Ectodermal cell (in vitro differentiated cells): ENCODE data around the gene ZNF408.

Source experiments
- H3K27ac ChIP-seq: 2 replicates; pipeline ENCODE4 v1.7.0; 2013; ENCODE audit warnings: mild to moderate bottlenecking, low read depth, low read length; ENCODE audit not compliant: insufficient read depth, poor library complexity, severe bottlenecking
- H3K27me3 ChIP-seq: 2 replicates; pipeline ENCODE4 v1.7.0; 2013; ENCODE audit warnings: mild to moderate bottlenecking, low read length; ENCODE audit not compliant: insufficient read depth, control insufficient read depth, poor library complexity, severe bottlenecking
- H3K36me3 ChIP-seq: one replicate; pipeline ENCODE4 v1.7.0; 2013; ENCODE audit warnings: low read length; ENCODE audit not compliant: control insufficient read depth, insufficient read depth
- H3K4me1 ChIP-seq: one replicate; pipeline ENCODE4 v1.7.0; 2013; ENCODE audit warnings: low read length; ENCODE audit not compliant: control insufficient read depth, insufficient read depth
- H3K4me3 ChIP-seq: 2 replicates; pipeline ENCODE4 v1.7.0; 2013; ENCODE audit warnings: low read depth, low read length, control low read depth; ENCODE audit not compliant: insufficient read depth
- H3K9me3 ChIP-seq: 2 replicates; pipeline ENCODE4 v1.7.0; 2013; ENCODE audit warnings: mild to moderate bottlenecking, low read length, moderate library complexity; ENCODE audit not compliant: control insufficient read depth
- WGBS, 2 experiments: methylation state at CpG; one replicate each; pipeline ENCODE4 v1.1.7; 2013; ENCODE audit warnings: missing lambda C conversion rate in 2 of 2; 5-methylcytosine and 5-hydroxymethylcytosine counted together

The ZNF408 gene

DNA sequence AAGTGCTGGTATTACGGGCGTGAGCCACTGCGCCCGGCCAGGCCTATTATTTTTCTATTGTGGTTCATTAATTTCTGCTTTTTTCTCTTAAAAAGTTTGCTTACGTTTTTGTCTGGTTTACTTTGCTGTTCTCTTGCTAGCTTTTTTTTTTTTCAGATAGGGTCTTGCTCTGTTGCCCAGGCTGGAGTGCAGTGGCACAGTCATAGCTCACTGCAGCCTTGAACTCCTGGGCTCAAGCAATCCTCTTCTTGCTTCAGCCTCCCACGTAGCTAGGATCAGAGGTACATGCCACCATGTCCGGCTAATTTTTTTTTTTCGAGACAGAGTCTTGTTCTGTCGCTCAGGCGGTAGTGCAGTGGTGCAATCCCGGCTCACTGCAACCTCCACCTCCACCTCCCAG, 36.9 kb downstream of the ZNF408 start:
- Histone ChIP-seq H3K36me3 (peaks cover 11% of the 10 kb centered on the region), H3K27me3 (no peaks in the 10 kb centered on the region), H3K9me3 (no peaks in the 10 kb centered on the region), H3K4me1 (no peaks in the 10 kb centered on the region), H3K27ac (no peak overlapping the region), H3K4me3 (no peak overlapping the region)
- 94 to 95% methylated on average over 11 of the region's 11 CpGs for WGBS, 2 experiments

DNA sequence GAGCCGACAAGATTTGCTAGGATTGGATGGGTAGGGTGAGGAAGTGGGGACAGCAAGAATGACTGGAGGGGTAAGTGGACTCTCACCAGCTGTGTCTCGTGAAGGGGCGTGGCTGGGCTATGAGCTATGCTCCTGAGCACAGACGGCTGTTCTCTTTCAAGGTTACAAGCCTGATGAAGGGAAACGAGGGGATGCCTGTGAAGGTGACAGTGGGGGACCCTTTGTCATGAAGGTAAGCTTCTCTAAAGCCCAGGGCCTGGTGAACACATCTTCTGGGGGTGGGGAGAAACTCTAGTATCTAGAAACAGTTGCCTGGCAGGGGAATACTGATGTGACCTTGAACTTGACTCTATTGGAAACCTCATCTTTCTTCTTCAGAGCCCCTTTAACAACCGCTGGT, 38.1 kb downstream of the ZNF408 start:
- Histone ChIP-seq H3K27ac (no peak overlapping the region), H3K27me3 (no peaks in the 10 kb centered on the region), H3K4me1 (no peaks in the 10 kb centered on the region), H3K36me3 (peaks cover 23% of the 10 kb centered on the region), H3K9me3 (no peaks in the 10 kb centered on the region), H3K4me3 (no peak overlapping the region)
- WGBS, 2 experiments, result 75 to 80% methylated on average over 6 of the region's 6 CpGs

DNA sequence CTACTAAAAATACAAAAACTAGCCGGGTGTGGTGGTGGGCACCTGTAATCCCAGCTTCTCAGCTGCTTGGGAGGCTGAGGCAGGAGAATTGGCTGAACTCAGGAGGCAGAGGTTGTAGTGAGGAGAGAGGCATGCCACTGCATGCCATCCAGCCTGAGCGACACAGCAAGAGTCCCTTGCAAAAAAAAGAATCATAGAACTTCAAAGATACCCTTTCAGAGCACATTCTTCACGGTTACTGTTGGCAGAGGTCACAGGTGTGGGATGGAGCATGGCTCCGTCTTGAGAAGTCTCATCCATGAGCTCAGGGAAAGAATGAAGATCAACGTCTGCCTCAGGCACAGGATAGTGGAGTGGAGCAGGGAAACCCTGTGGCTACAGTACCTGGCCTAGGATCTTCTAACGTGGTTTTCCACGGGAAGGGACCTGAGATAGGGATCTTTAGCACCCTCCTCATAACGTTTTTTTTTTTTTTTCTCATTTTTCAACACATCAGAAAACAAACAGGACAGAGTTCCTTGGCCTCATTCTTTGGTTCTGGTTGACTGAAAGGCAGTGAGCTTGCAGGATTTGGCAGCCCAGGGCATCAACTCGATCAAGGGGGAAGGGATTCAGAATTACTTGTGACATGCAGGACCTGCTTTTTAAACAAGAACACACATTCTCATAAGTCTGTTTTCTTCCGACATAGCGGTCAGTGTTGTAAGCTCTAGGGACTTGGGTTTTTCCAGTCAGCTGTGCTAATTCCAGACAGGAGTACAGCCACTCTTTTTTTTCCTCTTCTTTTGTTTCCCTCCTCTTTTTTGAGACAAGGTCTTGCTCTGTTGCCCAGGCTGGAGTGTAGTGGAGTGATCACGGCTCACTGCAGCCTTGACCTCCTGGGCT, 41.0 kb downstream of the ZNF408 start:
- H3K27me3 ChIP-seq, result no peaks in the 10 kb centered on the region
- peaks cover 50% of the 10 kb centered on the region for H3K36me3 ChIP-seq
- no peak overlapping the region for H3K4me3 ChIP-seq
- WGBS, 2 experiments, result 86 to 87% methylated on average over 12 of the region's 12 CpGs
- no peaks in the 10 kb centered on the region for H3K4me1 ChIP-seq
- H3K9me3 ChIP-seq, result no peaks in the 10 kb centered on the region
- H3K27ac ChIP-seq, result no peak overlapping the region

DNA sequence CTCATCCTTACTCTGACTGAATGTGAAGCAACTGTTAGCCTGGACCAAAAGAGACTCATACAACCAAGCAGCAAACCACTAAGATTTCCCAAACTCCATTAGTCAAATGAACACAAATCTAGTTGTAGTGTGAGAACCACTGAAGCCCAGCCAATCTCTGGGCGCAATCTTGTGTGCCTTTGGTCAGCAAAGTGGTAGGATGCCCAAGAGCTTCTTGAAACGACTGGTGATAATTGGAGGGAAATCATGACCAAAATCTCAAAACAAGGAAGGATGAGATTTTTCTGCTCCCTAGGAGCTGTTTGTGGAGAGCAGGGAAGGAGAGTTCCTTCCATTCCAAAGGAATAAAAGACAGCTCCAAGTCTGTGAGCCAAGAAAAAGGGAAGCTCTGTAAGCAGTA, 42.2 kb downstream of the ZNF408 start:
- H3K4me3 ChIP-seq, result no peak overlapping the region
- H3K36me3 ChIP-seq, result peaks cover 62% of the 10 kb centered on the region
- no peaks in the 10 kb centered on the region for H3K4me1 ChIP-seq
- H3K27me3 ChIP-seq, result no peaks in the 10 kb centered on the region
- WGBS, 2 experiments, result 96% methylated on average over 2 of the region's 2 CpGs
- no peaks in the 10 kb centered on the region for H3K9me3 ChIP-seq
- H3K27ac ChIP-seq, result no peak overlapping the region

DNA sequence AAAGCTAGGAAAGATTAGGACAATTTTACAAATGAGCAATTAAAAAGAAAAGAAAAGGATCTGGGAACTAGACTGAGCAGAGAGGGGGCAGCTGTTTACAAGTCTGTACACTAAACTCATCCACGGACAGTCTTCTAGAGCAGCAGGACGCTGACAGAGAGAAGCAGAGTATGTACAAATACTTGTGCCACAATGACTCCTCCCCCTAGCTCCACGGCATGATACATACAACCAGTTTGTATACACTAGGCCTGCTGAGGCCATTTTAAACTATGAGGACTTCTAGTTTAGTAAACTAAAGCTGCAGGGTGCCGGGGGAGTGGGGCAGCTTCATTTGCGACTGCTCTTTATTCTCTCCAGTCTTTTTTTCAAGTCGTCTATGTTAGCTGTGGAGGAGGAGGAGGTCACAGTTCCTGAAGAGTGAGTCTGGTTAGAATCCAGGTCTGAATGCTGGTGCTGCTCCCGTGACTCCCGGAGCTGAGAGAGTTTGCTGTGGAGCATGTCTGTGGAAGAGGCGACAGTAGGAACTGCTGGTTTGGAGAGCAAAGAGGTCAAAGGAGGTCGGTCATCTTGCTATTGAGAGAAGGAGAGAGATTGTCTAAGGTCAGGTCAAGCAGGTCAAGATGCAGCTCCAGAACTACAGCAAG, 43.0 kb downstream of the ZNF408 start:
- no peaks in the 10 kb centered on the region for H3K9me3 ChIP-seq
- peaks cover 68% of the 10 kb centered on the region for H3K36me3 ChIP-seq
- no peaks in the 10 kb centered on the region for H3K4me1 ChIP-seq
- no peak overlapping the region for H3K27ac ChIP-seq
- H3K27me3 ChIP-seq, result no peaks in the 10 kb centered on the region
- H3K4me3 ChIP-seq, result no peak overlapping the region
- 88 to 90% methylated on average over 10 of the region's 10 CpGs for WGBS, 2 experiments

DNA sequence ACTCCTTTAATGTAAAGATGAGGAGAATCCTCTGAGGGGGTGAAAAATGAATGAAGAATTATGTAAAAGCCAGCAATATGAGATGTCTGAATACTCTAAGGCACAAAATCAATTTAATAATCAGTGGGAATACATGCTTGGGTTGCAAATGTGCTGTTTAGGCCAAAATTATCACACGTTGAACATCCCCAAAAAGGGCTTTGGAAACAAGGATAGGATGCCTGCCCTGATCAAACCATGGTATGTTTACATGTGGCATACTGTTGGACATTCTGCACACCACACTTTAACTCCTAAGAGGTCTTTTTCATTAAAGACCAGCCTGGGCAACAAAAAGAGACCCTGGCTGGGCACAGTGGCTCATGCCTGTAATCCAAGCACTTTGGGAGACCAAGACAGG, 44.5 kb downstream of the ZNF408 start:
- Histone ChIP-seq H3K4me1 (no peaks in the 10 kb centered on the region), H3K36me3 (peaks cover 82% of the 10 kb centered on the region), H3K27ac (no peak overlapping the region), H3K9me3 (no peaks in the 10 kb centered on the region), H3K4me3 (no peak overlapping the region), H3K27me3 (no peaks in the 10 kb centered on the region)
- WGBS, 2 experiments, result 80 to 97% methylated on average over 1 of the region's 1 CpG

DNA sequence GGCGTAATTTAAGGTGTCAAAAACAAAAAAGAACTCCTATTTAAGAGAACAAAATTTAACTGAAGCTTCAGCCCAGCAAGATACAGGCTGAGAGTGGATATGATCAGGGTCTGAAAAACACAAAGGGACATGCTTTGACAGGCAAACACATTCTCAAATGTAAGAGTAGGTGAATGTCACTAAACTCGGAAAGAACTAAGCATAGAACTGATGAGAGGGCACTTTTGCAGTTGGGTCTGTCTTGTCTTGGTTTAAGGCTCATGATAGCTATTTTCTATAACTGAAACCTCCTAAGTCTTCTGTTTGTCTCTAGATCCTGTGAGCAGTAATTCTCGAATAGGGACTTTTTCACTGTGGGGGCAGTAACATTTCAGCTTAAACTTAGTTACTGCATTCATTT, 45.2 kb downstream of the ZNF408 start:
- 97 to 99% methylated on average over 3 of the region's 3 CpGs for WGBS, 2 experiments
- Histone ChIP-seq H3K9me3 (no peaks in the 10 kb centered on the region), H3K36me3 (peaks cover 88% of the 10 kb centered on the region), H3K27me3 (no peaks in the 10 kb centered on the region), H3K4me1 (no peaks in the 10 kb centered on the region), H3K27ac (no peak overlapping the region), H3K4me3 (no peak overlapping the region)

DNA sequence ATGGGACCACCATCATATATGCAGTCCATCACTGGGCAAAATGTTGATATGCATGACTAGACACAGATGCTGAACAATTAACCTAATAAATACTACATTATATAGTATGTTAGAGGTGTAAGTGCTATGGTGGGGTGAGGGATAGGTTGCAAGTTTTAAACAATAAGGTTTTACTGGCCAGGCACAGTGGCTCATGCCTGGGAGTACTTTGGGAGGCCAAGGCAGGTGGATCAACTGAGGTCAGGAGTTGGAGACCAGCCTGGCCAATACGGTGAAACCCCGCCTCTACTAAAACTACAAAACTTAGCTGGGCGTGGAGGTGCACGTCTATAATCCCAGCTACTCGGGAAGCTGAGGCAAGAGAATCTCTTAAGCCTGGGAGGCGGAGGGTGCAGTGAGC, 46.3 kb downstream of the ZNF408 start:
- WGBS, 2 experiments, result 93 to 97% methylated on average over 6 of the region's 6 CpGs
- Histone ChIP-seq H3K4me3 (no peak overlapping the region), H3K27me3 (no peaks in the 10 kb centered on the region), H3K9me3 (no peaks in the 10 kb centered on the region), H3K27ac (no peak overlapping the region), H3K4me1 (no peaks in the 10 kb centered on the region), H3K36me3 (peaks cover 93% of the 10 kb centered on the region)
